Measurements from ENCODE around the gene GABRG3.
"Not testable (repeated sequence)": the region's sequence is repeated elsewhere in the genome, so short reads cannot be mapped to it uniquely, and the experiment has no call there.

Gene GABRG3

GRCh38 chr15:27119695-27120266 lies 148.8 kb downstream of the GABRG3 start:
- no peak for DNase-seq

- no peak for DNase-seq
Measured at GRCh38 chr15:27121672-27122071, 150.7 kb downstream of the GABRG3 start.

- DNase-seq = no peak
Measured at GRCh38 chr15:27123291-27123690, 152.3 kb downstream of the GABRG3 start.

- no peak for DNase-seq
Measured at GRCh38 chr15:27123808-27124207, 152.8 kb downstream of the GABRG3 start.

GRCh38 chr15:27124287-27124871 lies 153.4 kb downstream of the GABRG3 start:
- DNase-seq = no peak

GRCh38 chr15:27125185-27125584 lies 154.2 kb downstream of the GABRG3 start:
- no peak for DNase-seq

- no peak for DNase-seq
Measured at GRCh38 chr15:27126449-27126848, 155.5 kb downstream of the GABRG3 start.

GRCh38 chr15:27127815-27128570 lies 157.0 kb downstream of the GABRG3 start:
- no peak for DNase-seq

GRCh38 chr15:27133249-27133648 lies 162.3 kb downstream of the GABRG3 start:
- DNase-seq = no peak

- DNase-seq = no peak
Measured at GRCh38 chr15:27134481-27134880, 163.5 kb downstream of the GABRG3 start.

GRCh38 chr15:27135151-27135550 lies 164.2 kb downstream of the GABRG3 start:
- DNase-seq = no peak

GRCh38 chr15:27137127-27137526 lies 166.1 kb downstream of the GABRG3 start:
- DNase-seq = no peak

- no peak for DNase-seq
Measured at GRCh38 chr15:27165590-27165989, 194.6 kb downstream of the GABRG3 start.

GRCh38 chr15:27166917-27167316 lies 195.9 kb downstream of the GABRG3 start:
- no peak for DNase-seq

- DNase-seq = no peak
Measured at GRCh38 chr15:27167738-27168137, 196.8 kb downstream of the GABRG3 start.

- no peak for DNase-seq
Measured at GRCh38 chr15:27170851-27171250, 199.9 kb downstream of the GABRG3 start.

- DNase-seq = no peak
Measured at GRCh38 chr15:27172821-27173220, 201.8 kb downstream of the GABRG3 start.

GRCh38 chr15:27175472-27176153 lies 204.6 kb downstream of the GABRG3 start:
- DNase-seq = no peak

- DNase-seq = no peak
Measured at GRCh38 chr15:27176785-27177406, 205.9 kb downstream of the GABRG3 start.

- DNase-seq = no peak
Measured at GRCh38 chr15:27179789-27180188, 208.8 kb downstream of the GABRG3 start.

- no peak for DNase-seq
Measured at GRCh38 chr15:27182561-27183110, 211.7 kb downstream of the GABRG3 start.

GRCh38 chr15:27183201-27183600 lies 212.2 kb downstream of the GABRG3 start:
- no peak for DNase-seq

GRCh38 chr15:27191515-27191914 lies 220.5 kb downstream of the GABRG3 start:
- DNase-seq = not testable (repeated sequence)

Data from MV-4-11 (cell line).